CD4-positive, alpha-beta memory T cell (primary cell): Measurements from ENCODE around the gene PLA2G4E. TPM values are rescaled to one million over a fixed set of nuclear protein-coding genes. Genes with fewer than 3 reads are reported as not detected.

ENCODE experiments used
- CTCF ChIA-PET: fragments of 350-600 bp; sonication (Branson Sonifier 250); formaldehyde crosslinking; loops from one replicate; lab custom pipeline; 2021; ENCODE audit warnings: inconsistent platforms; ENCODE audit not compliant: partially characterized antibody; lab: Charles Lee
- POLR2A ChIA-PET: fragments of 350-600 bp; sonication (Branson Sonifier 250); formaldehyde crosslinking; loops from one replicate; lab custom pipeline; 2021; ENCODE audit not compliant: partially characterized antibody; lab: Charles Lee
- DNase-seq, 5 donors: peaks; one replicate each; pipeline versions ENCODE4 v3.0.0 to v3.0.0-alpha.2; 2020 to 2022; ENCODE audit warnings: mixed read lengths in 1 of 5
- H3K27ac ChIP-seq: one replicate; pipeline ENCODE4 v1.7.0; 2013; ENCODE audit warnings: low read depth, low read length
- H3K27me3 ChIP-seq: 2 replicates; pipeline ENCODE4 v1.7.0; 2013; ENCODE audit warnings: mild to moderate bottlenecking, low read length, moderate library complexity; ENCODE audit not compliant: insufficient read depth
- H3K36me3 ChIP-seq: 2 replicates; pipeline ENCODE4 v1.7.0; 2013; ENCODE audit warnings: mild to moderate bottlenecking, low read length, moderate library complexity; ENCODE audit not compliant: insufficient read depth
- H3K4me1 ChIP-seq: 2 replicates; pipeline ENCODE4 v1.7.0; 2013; ENCODE audit warnings: mild to moderate bottlenecking, low read length, moderate library complexity; ENCODE audit not compliant: insufficient read depth
- H3K4me3 ChIP-seq, 2 donors: one replicate each; pipeline ENCODE4 v1.7.0; 2013; ENCODE audit warnings: low read length in 2 of 2, mild to moderate bottlenecking in 1 of 2
- H3K9me3 ChIP-seq, 2 donors: one replicate each; pipeline ENCODE4 v1.7.0; 2013; ENCODE audit warnings: low read length in 2 of 2, control low read depth in 1 of 2; ENCODE audit not compliant: control insufficient read depth in 1 of 2
- H3K27ac Mint-ChIP-seq, 7 donors: one replicate each; pipeline ENCODE4 v1.8.0; 2020 to 2021; ENCODE audit warnings: mixed read lengths in 7 of 7, mild to moderate bottlenecking in 6 of 7, inconsistent platforms in 3 of 7, moderate library complexity in 3 of 7
- H3K27me3 Mint-ChIP-seq, 2 donors: one replicate each; pipeline ENCODE4 v1.8.0; 2020 to 2021; ENCODE audit warnings: mixed read lengths in 2 of 2
- H3K36me3 Mint-ChIP-seq, 2 donors: one replicate each; pipeline ENCODE4 v1.8.0; 2020 to 2021; ENCODE audit warnings: mixed read lengths in 2 of 2, inconsistent platforms in 1 of 2, mild to moderate bottlenecking in 1 of 2
- H3K4me1 Mint-ChIP-seq, 4 donors: one replicate each; pipeline ENCODE4 v1.8.0; 2020 to 2021; ENCODE audit warnings: mixed read lengths in 4 of 4, mild to moderate bottlenecking in 1 of 4
- H3K4me3 Mint-ChIP-seq, 8 donors: one replicate each; pipeline ENCODE4 v1.8.0; 2020 to 2021; ENCODE audit warnings: mixed read lengths in 8 of 8, mild to moderate bottlenecking in 7 of 8, moderate library complexity in 6 of 8, inconsistent platforms in 3 of 8
- H3K9me3 Mint-ChIP-seq, 8 donors: one replicate each; pipeline ENCODE4 v1.8.0; 2020 to 2021; ENCODE audit warnings: mixed read lengths in 8 of 8, mild to moderate bottlenecking in 5 of 8, inconsistent platforms in 3 of 8, moderate library complexity in 1 of 8
- intact Hi-C: fragments of 100-400 bp; cut with micrococcal nuclease; formaldehyde crosslinking; loops from one replicate; pipeline ENCODE4 v1.15.1; 2023
- polyA plus RNA-seq, 2 donors: library from polyadenylated mRNA; unstranded; fragments of 300-500 nt; fragmentation: Illumina TruSeq; gene quantifications; one replicate each; pipeline ENCODE4 v1.2.3, GENCODE V29; 2021
- total RNA-seq, 2 experiments: library from RNA; stranded (reverse); gene quantifications; one replicate each; pipeline ENCODE4 v1.2.3, GENCODE V29; 2021

The PLA2G4E gene
- total and polyA plus RNA-seq, 4 experiments from 2014 or later, result not detected

DNA sequence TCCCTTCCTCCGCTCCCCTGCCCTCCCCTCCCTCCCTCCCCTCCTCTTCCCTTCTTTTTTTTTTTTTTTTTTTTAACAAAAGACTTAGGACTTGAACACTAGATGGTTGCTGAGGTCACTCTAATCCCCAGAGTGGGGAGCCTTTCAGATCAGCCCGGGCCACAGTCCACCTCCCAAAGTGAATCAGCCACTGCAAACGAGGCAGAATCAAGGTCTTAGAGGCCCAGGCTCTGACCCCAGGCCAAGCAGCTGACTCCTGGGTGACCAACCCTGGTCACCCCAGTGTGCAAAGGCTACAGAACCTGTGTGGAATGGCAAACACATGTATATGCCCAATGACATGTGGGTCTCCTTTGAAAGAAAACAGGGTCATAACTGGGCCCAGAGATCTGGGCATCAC is 30.2 kb downstream of the PLA2G4E start:
- no peaks in the 10 kb centered on the region for H3K9me3 Mint-ChIP-seq
- intact Hi-C loops, result no loop called here
- DNase-seq, result no peak
- Histone ChIP-seq H3K36me3 (no peaks in the 10 kb centered on the region), H3K4me1 (no peaks in the 10 kb centered on the region), H3K4me3 (no peak overlapping the region), H3K27me3 (no peaks in the 10 kb centered on the region), H3K9me3 (no peaks in the 10 kb centered on the region), H3K27ac (no peak overlapping the region)
- ChIA-PET CTCF (interaction anchor here (1.1 to 4.2 kb wide), 13 partner anchors 9 to 147 kb away, joined by 3 to 33 read pairs (median 8); partner anchors contain the start of gene EHD4), POLR2A (interaction anchor here (1.2 kb wide), 1 partner anchor 66 kb away, joined by 4 read pairs; no protein-coding TSS in a partner anchor)
- H3K4me3 Mint-ChIP-seq, result no peak overlapping the region
- no peaks in the 10 kb centered on the region for H3K4me1 Mint-ChIP-seq
- no peaks in the 10 kb centered on the region for H3K36me3 Mint-ChIP-seq
- H3K27me3 Mint-ChIP-seq, result no peaks in the 10 kb centered on the region
- no peak overlapping the region for H3K27ac Mint-ChIP-seq

DNA sequence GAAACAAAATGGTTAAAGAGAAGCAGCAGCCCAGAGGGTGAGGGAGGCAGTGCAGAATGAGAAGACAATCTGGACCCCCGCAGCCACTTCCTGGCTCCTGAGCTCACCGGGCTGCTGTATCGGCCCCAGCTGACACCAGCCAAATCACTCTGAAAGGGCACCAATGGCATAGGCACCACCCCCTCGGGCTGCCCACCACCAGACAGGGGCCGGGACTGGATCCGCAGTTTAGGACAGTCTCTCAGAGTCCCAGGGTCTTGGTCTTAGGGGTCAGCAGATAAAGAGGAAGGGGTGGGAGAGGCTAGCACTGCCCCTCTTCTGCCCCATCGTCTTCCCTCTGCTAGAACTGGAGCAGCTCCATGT is 30.6 kb downstream of the PLA2G4E start:
- Mint-ChIP-seq H3K4me3 (no peak overlapping the region), H3K9me3 (no peaks in the 10 kb centered on the region), H3K27me3 (no peaks in the 10 kb centered on the region), H3K27ac (no peak overlapping the region), H3K36me3 (no peaks in the 10 kb centered on the region), H3K4me1 (no peaks in the 10 kb centered on the region)
- no peak for DNase-seq
- H3K27me3 ChIP-seq, result no peaks in the 10 kb centered on the region
- no peak overlapping the region for H3K4me3 ChIP-seq
- H3K4me1 ChIP-seq, result no peaks in the 10 kb centered on the region
- H3K9me3 ChIP-seq, result no peaks in the 10 kb centered on the region
- CTCF ChIA-PET, result interaction anchor here (1.1 to 4.2 kb wide), 18 partner anchors 8 to 286 kb away, joined by 3 to 33 read pairs (median 8); partner anchors contain the start of gene EHD4
- no peak overlapping the region for H3K27ac ChIP-seq
- POLR2A ChIA-PET, result interaction anchor here (1.2 to 1.4 kb wide), 2 partner anchors 18 to 66 kb away, joined by 3 to 4 read pairs; partner anchors contain the start of gene EHD4
- H3K36me3 ChIP-seq, result no peaks in the 10 kb centered on the region
- intact Hi-C loops, result no loop called here

DNA sequence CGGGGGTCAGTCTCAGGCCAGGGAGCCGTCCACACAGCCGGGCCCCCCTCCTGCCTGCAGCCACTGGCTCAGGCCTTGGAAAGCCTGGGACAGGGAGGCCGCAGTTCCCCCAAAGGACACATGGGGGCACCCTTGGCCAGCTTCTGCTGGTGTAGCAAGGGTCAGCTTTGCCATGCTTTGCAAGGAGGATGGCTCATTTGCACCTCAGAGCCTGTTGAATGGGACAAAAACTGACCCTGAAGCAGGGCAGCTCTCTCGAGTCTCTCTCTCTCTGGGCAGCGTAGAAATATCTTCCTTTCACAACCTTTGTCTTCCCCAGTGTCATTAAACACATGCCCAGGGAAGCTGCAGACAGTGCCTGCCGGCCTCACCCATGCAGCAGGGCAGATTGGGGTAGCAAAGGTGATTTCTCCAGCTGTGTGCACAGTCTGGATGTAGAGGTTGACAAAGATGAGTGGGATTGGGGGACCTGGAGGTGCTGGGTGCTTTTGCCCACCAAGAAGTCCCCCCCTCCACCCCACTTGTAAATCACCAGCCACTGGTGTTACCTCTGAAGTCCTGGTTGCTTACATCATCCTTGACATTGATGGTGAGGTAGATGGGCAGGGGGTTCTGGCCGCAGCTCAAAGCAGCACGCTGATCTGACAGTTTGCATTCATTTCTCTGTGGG is 31.1 kb downstream of the PLA2G4E start:
- Histone ChIP-seq H3K27ac (no peak overlapping the region), H3K27me3 (no peaks in the 10 kb centered on the region), H3K36me3 (no peaks in the 10 kb centered on the region), H3K9me3 (no peaks in the 10 kb centered on the region), H3K4me1 (no peaks in the 10 kb centered on the region), H3K4me3 (no peak overlapping the region)
- H3K36me3 Mint-ChIP-seq, result no peaks in the 10 kb centered on the region
- no peak overlapping the region for H3K4me3 Mint-ChIP-seq
- H3K4me1 Mint-ChIP-seq, result no peaks in the 10 kb centered on the region
- H3K27me3 Mint-ChIP-seq, result no peaks in the 10 kb centered on the region
- ChIA-PET CTCF (interaction anchor here (0.9 to 4.2 kb wide), 25 partner anchors 8 to 285 kb away, joined by 3 to 33 read pairs (median 7); partner anchors contain the start of genes EHD4 and MAPKBP1), POLR2A (interaction anchor here (1.2 to 1.6 kb wide), 3 partner anchors 17 to 67 kb away, joined by 3 to 5 read pairs (median 4); partner anchors contain the start of gene EHD4)
- intact Hi-C loops, result loop anchor here (1.0 kb wide), 2 partner anchors 70 to 95 kb away; no protein-coding TSS in a partner anchor
- H3K27ac Mint-ChIP-seq, result peak overlapping the region in 1 of 7 donors; percentile 52
- no peaks in the 10 kb centered on the region for H3K9me3 Mint-ChIP-seq
- DNase-seq, result peak; percentile 70 to 78 (median 72)

DNA sequence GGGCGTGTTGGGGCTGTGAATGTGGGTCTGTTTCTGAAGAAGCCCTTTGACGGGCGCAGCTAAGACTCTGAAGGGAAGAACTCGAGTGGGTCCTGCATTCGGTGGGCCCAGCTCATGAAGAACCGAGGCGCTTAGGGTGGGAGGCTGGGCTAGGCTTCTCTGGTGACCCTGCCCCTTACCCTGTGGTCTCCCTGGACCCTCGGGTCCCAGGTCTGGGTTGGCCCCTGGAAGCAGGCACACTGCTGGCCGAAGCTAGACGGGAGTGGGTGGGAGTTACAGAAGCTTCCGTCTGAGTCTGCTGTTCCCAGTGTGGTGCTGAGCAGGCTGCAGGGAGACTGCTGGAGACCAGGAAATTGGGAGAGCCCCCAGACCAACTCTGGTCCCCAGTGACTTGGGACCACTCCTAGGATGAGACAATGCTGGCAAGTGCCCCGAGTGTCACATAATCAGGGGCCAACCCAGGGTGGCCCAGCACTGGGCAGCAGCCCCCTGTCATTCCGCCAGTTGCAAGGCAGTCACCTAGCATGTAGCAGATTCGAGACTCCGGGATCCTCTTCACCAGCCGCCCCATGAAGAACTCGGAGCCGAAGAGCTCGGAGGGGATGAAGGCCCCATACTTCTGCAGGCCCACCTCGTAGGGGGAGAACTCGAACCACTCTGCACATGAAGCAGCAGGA is 31.8 kb downstream of the PLA2G4E start:
- Mint-ChIP-seq H3K36me3 (no peaks in the 10 kb centered on the region), H3K27me3 (no peaks in the 10 kb centered on the region), H3K4me3 (no peak overlapping the region), H3K9me3 (no peaks in the 10 kb centered on the region), H3K27ac (no peak overlapping the region), H3K4me1 (no peaks in the 10 kb centered on the region)
- no peak overlapping the region for H3K27ac ChIP-seq
- DNase-seq, result no peak
- POLR2A ChIA-PET, result interaction anchor here (1.2 to 1.6 kb wide), 3 partner anchors 16 to 68 kb away, joined by 3 to 5 read pairs (median 4); partner anchors contain the start of gene EHD4
- no peaks in the 10 kb centered on the region for H3K27me3 ChIP-seq
- no peaks in the 10 kb centered on the region for H3K9me3 ChIP-seq
- CTCF ChIA-PET, result interaction anchor here (0.8 to 4.2 kb wide), 27 partner anchors 8 to 284 kb away, joined by 3 to 33 read pairs (median 6); partner anchors contain the start of genes EHD4 and MAPKBP1
- no peaks in the 10 kb centered on the region for H3K4me1 ChIP-seq
- intact Hi-C loops, result loop anchor here (1.0 kb wide), 2 partner anchors 70 to 95 kb away; no protein-coding TSS in a partner anchor
- no peak overlapping the region for H3K4me3 ChIP-seq
- no peaks in the 10 kb centered on the region for H3K36me3 ChIP-seq

DNA sequence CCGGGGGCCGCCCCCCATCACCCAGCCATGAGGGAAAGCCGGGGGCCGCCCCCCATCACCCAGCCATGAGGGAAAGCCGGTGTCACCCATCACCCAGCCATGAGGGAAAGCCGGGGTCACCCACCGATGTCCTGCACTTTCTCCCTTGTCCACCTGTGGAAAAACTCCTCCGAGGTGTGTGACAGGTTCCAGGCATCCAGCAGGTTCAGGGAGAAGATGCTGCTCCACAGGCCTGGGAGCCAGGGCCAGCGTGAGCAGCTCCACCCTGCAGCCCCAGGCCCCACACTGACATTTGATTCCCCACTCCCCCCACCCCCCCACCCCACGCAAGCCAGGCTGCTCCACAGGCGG is 32.9 kb downstream of the PLA2G4E start:
- no peak overlapping the region for H3K4me3 ChIP-seq
- H3K27ac ChIP-seq, result no peak overlapping the region
- no peaks in the 10 kb centered on the region for H3K27me3 Mint-ChIP-seq
- POLR2A ChIA-PET, result interaction anchor here (1.0 kb wide), 1 partner anchor 17 kb away, joined by 3 read pairs; no protein-coding TSS in a partner anchor
- no peaks in the 10 kb centered on the region for H3K36me3 Mint-ChIP-seq
- H3K9me3 ChIP-seq, result no peaks in the 10 kb centered on the region
- no peaks in the 10 kb centered on the region for H3K9me3 Mint-ChIP-seq
- CTCF ChIA-PET, result interaction anchor here (0.6 to 4.2 kb wide), 5 partner anchors 10 to 214 kb away, joined by 4 to 33 read pairs (median 10); partner anchors contain the start of gene MAPKBP1
- H3K4me1 ChIP-seq, result no peaks in the 10 kb centered on the region
- no peaks in the 10 kb centered on the region for H3K36me3 ChIP-seq
- H3K27me3 ChIP-seq, result no peaks in the 10 kb centered on the region
- no peaks in the 10 kb centered on the region for H3K4me1 Mint-ChIP-seq
- H3K27ac Mint-ChIP-seq, result no peak overlapping the region
- no peak for DNase-seq
- H3K4me3 Mint-ChIP-seq, result no peak overlapping the region
- intact Hi-C loops, result no loop called here

DNA sequence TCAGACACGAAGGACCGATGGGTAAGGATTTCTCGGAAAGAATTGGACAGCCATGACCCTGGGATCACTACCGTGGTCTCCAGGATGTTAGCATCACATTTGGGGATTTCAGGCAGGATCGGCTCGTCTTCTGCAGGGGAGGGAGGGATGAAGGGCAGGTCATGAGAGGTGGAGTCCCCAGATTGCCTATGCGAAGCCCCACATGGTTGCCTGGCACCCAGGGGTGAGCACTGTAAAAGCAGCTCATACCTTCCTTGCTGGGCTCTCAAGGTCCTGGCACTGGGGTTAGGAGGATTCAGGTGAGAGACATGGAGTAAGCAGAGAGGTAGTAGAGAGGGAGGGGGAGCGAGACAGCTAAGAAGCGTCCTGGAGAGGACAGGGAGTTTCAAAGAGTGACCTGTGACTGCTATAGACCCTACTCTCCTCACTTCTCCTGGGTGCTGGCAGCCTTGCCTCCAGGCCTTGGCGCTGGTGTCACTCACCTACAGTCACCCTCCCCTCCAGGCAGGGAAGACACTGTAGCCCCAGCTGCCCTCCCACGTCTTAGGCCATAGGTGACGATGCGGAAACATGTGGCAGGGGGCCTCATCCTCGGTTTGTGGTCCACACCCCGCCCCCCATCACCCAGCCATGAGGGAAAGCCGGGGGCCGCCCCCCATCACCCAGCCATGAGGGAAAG is 33.5 kb downstream of the PLA2G4E start:
- intact Hi-C loops, result no loop called here
- no peaks in the 10 kb centered on the region for H3K27me3 Mint-ChIP-seq

More for the DNA sequence above, 33.5 kb downstream of the PLA2G4E start:
- no peak for DNase-seq
- Mint-ChIP-seq H3K27ac (no peak overlapping the region), H3K9me3 (no peaks in the 10 kb centered on the region), H3K36me3 (no peaks in the 10 kb centered on the region), H3K4me1 (no peaks in the 10 kb centered on the region), H3K4me3 (no peak overlapping the region)
- Histone ChIP-seq H3K27me3 (no peaks in the 10 kb centered on the region), H3K9me3 (no peaks in the 10 kb centered on the region), H3K36me3 (no peaks in the 10 kb centered on the region), H3K27ac (no peak overlapping the region), H3K4me3 (no peak overlapping the region), H3K4me1 (no peaks in the 10 kb centered on the region)
- POLR2A ChIA-PET, result interaction anchor here (1.0 kb wide), 1 partner anchor 16 kb away, joined by 3 read pairs; no protein-coding TSS in a partner anchor
- CTCF ChIA-PET, result interaction anchor here (0.6 to 4.2 kb wide), 4 partner anchors 10 to 97 kb away, joined by 3 to 33 read pairs (median 12); no protein-coding TSS in a partner anchor
